GM12878 (cell line): Measurements from ENCODE around the gene IL4. TPM values are rescaled to one million over a fixed set of nuclear protein-coding genes. Genes with fewer than 3 reads are reported as not detected.

Experiments
- ATAC-seq: fragments of 200-7000 bp; cut with Tn5 transposase; 3 replicates; pipeline ENCODE4 v1.9.1; 2020; ENCODE audit warnings: mild to moderate bottlenecking, moderate library complexity
- BruUV-seq: library from RNA; stranded (reverse); fragments of 400-500 nt; replicated peaks from 2 replicates; lab custom pipeline; 2021; lab: Mats Ljungman, UMichigan
- CTCF ChIA-PET: fragments of 300-600 bp; sonication (Branson Sonifier 250); formaldehyde crosslinking; extraction: SDS; loops from one replicate; lab custom pipeline; 2021; ENCODE audit warnings: inconsistent platforms; lab: Yijun Ruan, JAX
- POLR2A ChIA-PET: fragments of 350-600 bp; formaldehyde crosslinking; extraction: SDS; loops from one replicate; lab custom pipeline; 2021; ENCODE audit warnings: inconsistent platforms; lab: Charles Lee
- RAD21 ChIA-PET: fragments of 300-600 bp; sonication (Branson Sonifier 250); formaldehyde crosslinking; loops from one replicate; lab custom pipeline; 2023; ENCODE audit warnings: antibody characterized with exemption; ENCODE audit not compliant: unreplicated experiment; lab: Charles Lee
- SMC1A ChIA-PET: fragments of 300-600 bp; sonication (Branson Sonifier 250); formaldehyde crosslinking; loops from one replicate; lab custom pipeline; 2023; ENCODE audit not compliant: unreplicated experiment, uncharacterized antibody; lab: Charles Lee
- DNase-seq: peaks from one replicate; pipeline ENCODE4 v3.0.0-alpha.2; 2011; ENCODE audit warnings: low read depth, low spot score
- FAIRE-seq: peaks from 3 replicates; lab custom pipeline; 2011; peaks lifted over from hg19 to GRCh38; lab: Jason Lieb, UNC
- H2AFZ ChIP-seq: 2 replicates; pipeline ENCODE4 v1.6.0; 2011; ENCODE audit warnings: low read depth, low read length, control low read depth; ENCODE audit not compliant: control insufficient read depth
- H3K27ac ChIP-seq: 2 replicates; pipeline ENCODE4 v1.5.1; 2011; ENCODE audit warnings: control low read depth; ENCODE audit not compliant: control insufficient read depth, insufficient read depth
- H3K27me3 ChIP-seq, 2 experiments: replicated peaks in 1 of 2; 2 replicates each; pipeline versions ENCODE4 v1.6.0 to v1.6.1; 2011; ENCODE audit warnings: low read length in 1 of 2; ENCODE audit not compliant: control insufficient read depth in 2 of 2, insufficient read depth in 2 of 2
- H3K36me3 ChIP-seq, 2 experiments: 2 replicates each; pipeline ENCODE4 v1.5.1; 2011; ENCODE audit warnings: low read length in 1 of 2; ENCODE audit not compliant: control insufficient read depth in 2 of 2, insufficient read depth in 2 of 2
- H3K4me1 ChIP-seq: 2 replicates; pipeline ENCODE4 v1.6.1; 2011; ENCODE audit warnings: mild to moderate bottlenecking, low read length, moderate library complexity, mixed read lengths; ENCODE audit not compliant: control insufficient read depth, insufficient read depth
- H3K4me2 ChIP-seq: 2 replicates; pipeline ENCODE4 v1.6.0; 2011; ENCODE audit warnings: control low read depth; ENCODE audit not compliant: control insufficient read depth, insufficient read depth
- H3K4me3 ChIP-seq: fragments of 200-600 bp; sonication (generic); 2 replicates; pipeline ENCODE4 v1.5.1; 2016
- H3K79me2 ChIP-seq: 2 replicates; pipeline ENCODE4 v1.6.0; 2011; ENCODE audit warnings: low read length; ENCODE audit not compliant: control insufficient read depth, insufficient read depth
- H3K9ac ChIP-seq: 2 replicates; pipeline ENCODE4 v1.8.0; 2011; ENCODE audit warnings: low read length, control low read depth, mixed read lengths; ENCODE audit not compliant: control insufficient read depth, insufficient read depth
- H3K9me3 ChIP-seq: replicated peaks from 3 replicates; pipeline ENCODE4 v1.5.1; 2011; ENCODE audit warnings: mild to moderate bottlenecking, low read length; ENCODE audit not compliant: control insufficient read depth, insufficient read depth
- H4K20me1 ChIP-seq: 2 replicates; pipeline ENCODE4 v1.6.0; 2011; ENCODE audit not compliant: control insufficient read depth, insufficient read depth
- ATF2 ChIP-seq: IDR thresholded peaks from 2 replicates; pipeline ENCODE4 v1.6.1; 2012; ENCODE audit warnings: low read length, inconsistent platforms
- EGR1 ChIP-seq, 2 experiments: IDR thresholded peaks; 1 replicate in 1 of 2; 2 replicates in 1 of 2; pipeline ENCODE4 v1.6.1; 2011 to 2012; ENCODE audit warnings: low read depth in 2 of 2, low read length in 2 of 2, borderline replicate concordance in 1 of 2, mild to moderate bottlenecking in 1 of 2, moderate library complexity in 1 of 2
- IKZF2 ChIP-seq, 2 experiments: fragments of 450-650 bp; IDR thresholded peaks; 2 replicates each; pipeline ENCODE4 v1.6.1; 2017; ENCODE audit warnings: mild to moderate bottlenecking in 2 of 2, moderate library complexity in 2 of 2
- KLF5 ChIP-seq: fragments of 450-650 bp; IDR thresholded peaks from 2 replicates; pipeline ENCODE4 v1.6.1; 2014; ENCODE audit warnings: mild to moderate bottlenecking; ENCODE audit not compliant: partially characterized antibody
- MEF2B ChIP-seq: fragments of 450-650 bp; IDR thresholded peaks from 2 replicates; pipeline ENCODE4 v1.6.1; 2018; ENCODE audit warnings: mild to moderate bottlenecking, moderate library complexity; ENCODE audit not compliant: partially characterized antibody, poor library complexity, severe bottlenecking
- NFYA ChIP-seq: IDR thresholded peaks from 2 replicates; pipeline ENCODE4 v1.6.1; 2011; ENCODE audit warnings: low read depth, mild to moderate bottlenecking, low read length, improper control_type of control experiment, borderline replicate concordance
- RAD21 ChIP-seq: IDR thresholded peaks from 2 replicates; pipeline ENCODE4 v1.6.1; 2011; ENCODE audit warnings: mild to moderate bottlenecking, low read depth, low read length, moderate library complexity; ENCODE audit not compliant: insufficient read depth
- REST ChIP-seq: IDR thresholded peaks from 2 replicates; pipeline ENCODE4 v1.6.1; 2012; ENCODE audit warnings: mild to moderate bottlenecking, low read depth, low read length
- SREBF1 ChIP-seq: IDR thresholded peaks from 2 replicates; pipeline ENCODE4 v1.6.1; 2012; ENCODE audit warnings: mild to moderate bottlenecking, low read length
- STAT3 ChIP-seq: IDR thresholded peaks from 2 replicates; pipeline ENCODE4 v1.6.1; 2011; ENCODE audit warnings: low read depth, low read length, improper control_type of control experiment
- YBX1 ChIP-seq: fragments of 450-650 bp; IDR thresholded peaks from 2 replicates; pipeline ENCODE4 v1.6.1; 2016; ENCODE audit warnings: antibody characterized with exemption
- WGBS: methylation state at CpG from one replicate; pipeline ENCODE4 v1.1.6; 2016; ENCODE audit warnings: low lambda C conversion rate; ENCODE audit not compliant: insufficient replicate concordance, insufficient coverage; ENCODE audit errors: missing lambda C conversion rate; 5-methylcytosine and 5-hydroxymethylcytosine counted together
- in situ Hi-C: fragments of 300-500 bp; cut with MboI; formaldehyde crosslinking; loops from 9 replicates; pipeline ENCODE4 v1.14.3; 2018; ENCODE audit warnings: mixed read lengths
- intact Hi-C: fragments of 100-400 bp; cut with micrococcal nuclease; formaldehyde crosslinking; loops from one replicate; pipeline ENCODE4 v1.14.2; 2022; ENCODE audit not compliant: unreplicated experiment
- polyA plus RNA-seq, 11 experiments: library from polyadenylated mRNA; depleted of rRNA in 4 of 11; unstranded in 6 of 11; stranded (reverse) in 5 of 11; fragments of >200 nt; fragmentation: Nextera tagmentation in 4 of 11; fragmentation: Illumina TruSeq in 1 of 11; extraction: Ambion mirVana in 4 of 11; extraction: Trizol in 1 of 11; gene quantifications; 1 replicate in 1 of 11; 2 replicates in 10 of 11; pipeline versions ENCODE4 v1.2.1 to v1.2.3, GENCODE V29; 2011 to 2016; ENCODE audit warnings: inconsistent platforms in 2 of 11, missing spikeins in 2 of 11, low read depth in 1 of 11
- total RNA-seq, 4 experiments: library from RNA; depleted of rRNA in 3 of 4; stranded (reverse); fragments of >200 nt in 3 of 4; fragmentation: Illumina TruSeq in 1 of 4; extraction: Trizol in 1 of 4; gene quantifications; 2 replicates each; pipeline versions ENCODE4 v1.2.1 to v1.2.3, GENCODE V29; 2013 to 2021
- TF ChIP-seq, protein P1 (sequence below): fragments of 450-650 bp; IDR thresholded peaks from 2 replicates; pipeline ENCODE4 v1.6.1; 2017; ENCODE audit warnings: mild to moderate bottlenecking
- TF ChIP-seq, protein P2 (sequence below): fragments of 450-650 bp; conservative IDR thresholded peaks from 2 replicates; pipeline ENCODE4 v1.6.1; 2017; ENCODE audit warnings: mild to moderate bottlenecking, moderate library complexity

Gene IL4
- total and polyA plus RNA-seq, 10 of the 15 experiments (the other 5 are each of a cell fraction or from before 2014, with no cell fraction given), result 0.20 to 0.80 (median 0.50) TPM; not detected in 7

DNA sequence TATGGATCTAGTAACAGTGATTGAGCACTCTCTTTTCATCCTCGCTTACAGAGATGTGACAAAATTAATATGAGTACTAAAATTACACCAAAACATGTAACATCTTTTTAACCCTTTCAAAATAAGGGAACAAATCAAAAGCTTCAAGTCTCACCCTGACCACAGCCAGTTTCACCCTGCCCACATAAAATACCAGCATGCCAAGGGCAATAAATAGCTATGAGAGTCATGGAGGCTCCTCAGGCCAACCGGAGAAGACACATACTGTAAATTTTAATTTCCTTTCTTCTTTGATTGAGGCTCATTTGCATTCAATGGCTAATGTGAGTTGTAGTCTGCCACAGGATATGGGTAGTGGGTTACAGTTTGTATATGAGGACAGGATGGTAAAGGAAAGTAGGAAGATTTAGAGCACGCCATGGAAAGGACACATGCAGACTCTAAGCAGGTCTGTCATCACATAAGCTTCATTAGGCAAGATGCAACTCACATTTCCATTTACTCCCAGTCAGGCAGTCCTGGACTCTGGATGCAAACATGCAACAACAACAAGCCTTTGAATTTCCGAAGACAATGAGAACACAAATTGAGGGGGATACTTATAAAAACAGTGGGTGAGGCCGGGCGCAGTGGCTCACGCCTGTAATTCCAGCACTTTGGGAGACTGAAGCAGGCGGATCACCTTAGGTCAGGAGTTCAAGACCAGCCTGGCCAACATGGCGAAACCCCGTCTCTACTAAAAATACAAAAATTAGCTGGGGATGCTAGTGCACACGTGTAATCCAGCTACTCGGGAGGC lies 11.3 kb downstream of the IL4 start:
- Histone ChIP-seq H3K9me3 (no peaks in the 10 kb centered on the region), H3K27ac (no peak overlapping the region), H3K36me3 (no peaks in the 10 kb centered on the region), H3K79me2 (no peaks in the 10 kb centered on the region), H3K4me1 (peaks cover 13% of the 10 kb centered on the region; the same call in 1 of the 2 replicates), H3K4me2 (no peak overlapping the region), H2AFZ (no peak overlapping the region), H4K20me1 (no peaks in the 10 kb centered on the region), H3K9ac (no peak overlapping the region), H3K27me3 (no peaks in the 10 kb centered on the region), H3K4me3 (no peak overlapping the region)
- ChIA-PET RAD21 (interaction anchor here (0.8 to 8.2 kb wide), 6 partner anchors 8 to 387 kb away, joined by 3 to 95 read pairs (median 4); no protein-coding TSS in a partner anchor), CTCF (interaction anchor here (0.8 to 4.4 kb wide), 6 partner anchors 9 to 24 kb away, joined by 3 to 20 read pairs (median 4); partner anchors contain the start of gene IL4), SMC1A (interaction anchor here (0.7 to 8.8 kb wide), 11 partner anchors 9 to 66 kb away, joined by 3 to 116 read pairs (median 3); partner anchors contain the start of gene IL4), POLR2A (interaction anchor here (1.0 to 8.8 kb wide), 4 partner anchors 10 to 134 kb away, joined by 3 to 79 read pairs (median 5); partner anchors contain the start of gene IL4)
- no TSS peak for BruUV-seq
- in situ Hi-C loops, result no loop called here
- no peak for FAIRE-seq
- intact Hi-C loops, result no loop called here
- peak; percentile 75 for ATAC-seq
- WGBS, result 87% methylated on average over 12 of the region's 12 CpGs
- no peak for DNase-seq
- TF ChIP-seq RAD21, result no peak
- peak; percentile 57 for TF ChIP-seq MEF2B
- no peak for TF ChIP-seq KLF5
- TF ChIP-seq, protein P1, sequence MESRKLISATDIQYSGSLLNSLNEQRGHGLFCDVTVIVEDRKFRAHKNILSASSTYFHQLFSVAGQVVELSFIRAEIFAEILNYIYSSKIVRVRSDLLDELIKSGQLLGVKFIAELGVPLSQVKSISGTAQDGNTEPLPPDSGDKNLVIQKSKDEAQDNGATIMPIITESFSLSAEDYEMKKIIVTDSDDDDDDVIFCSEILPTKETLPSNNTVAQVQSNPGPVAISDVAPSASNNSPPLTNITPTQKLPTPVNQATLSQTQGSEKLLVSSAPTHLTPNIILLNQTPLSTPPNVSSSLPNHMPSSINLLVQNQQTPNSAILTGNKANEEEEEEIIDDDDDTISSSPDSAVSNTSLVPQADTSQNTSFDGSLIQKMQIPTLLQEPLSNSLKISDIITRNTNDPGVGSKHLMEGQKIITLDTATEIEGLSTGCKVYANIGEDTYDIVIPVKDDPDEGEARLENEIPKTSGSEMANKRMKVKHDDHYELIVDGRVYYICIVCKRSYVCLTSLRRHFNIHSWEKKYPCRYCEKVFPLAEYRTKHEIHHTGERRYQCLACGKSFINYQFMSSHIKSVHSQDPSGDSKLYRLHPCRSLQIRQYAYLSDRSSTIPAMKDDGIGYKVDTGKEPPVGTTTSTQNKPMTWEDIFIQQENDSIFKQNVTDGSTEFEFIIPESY, result no peak
- TF ChIP-seq SREBF1, result no peak
- TF ChIP-seq REST, result no peak
- TF ChIP-seq EGR1 (IDR thresholded peaks at IDR 0.05; ENCODE audit: borderline replicate concordance in 1 of 2, low read depth in 2 of 2, low read length in 2 of 2), result no peak
- TF ChIP-seq STAT3, result no peak
- TF ChIP-seq NFYA, result no peak
- no peak for TF ChIP-seq YBX1
- no peak for TF ChIP-seq ATF2
- peak; percentile 49 to 55; a peak in 2 of 4 replicates for TF ChIP-seq IKZF2 (IDR thresholded peaks at IDR 0.05)
- TF ChIP-seq, protein P2, sequence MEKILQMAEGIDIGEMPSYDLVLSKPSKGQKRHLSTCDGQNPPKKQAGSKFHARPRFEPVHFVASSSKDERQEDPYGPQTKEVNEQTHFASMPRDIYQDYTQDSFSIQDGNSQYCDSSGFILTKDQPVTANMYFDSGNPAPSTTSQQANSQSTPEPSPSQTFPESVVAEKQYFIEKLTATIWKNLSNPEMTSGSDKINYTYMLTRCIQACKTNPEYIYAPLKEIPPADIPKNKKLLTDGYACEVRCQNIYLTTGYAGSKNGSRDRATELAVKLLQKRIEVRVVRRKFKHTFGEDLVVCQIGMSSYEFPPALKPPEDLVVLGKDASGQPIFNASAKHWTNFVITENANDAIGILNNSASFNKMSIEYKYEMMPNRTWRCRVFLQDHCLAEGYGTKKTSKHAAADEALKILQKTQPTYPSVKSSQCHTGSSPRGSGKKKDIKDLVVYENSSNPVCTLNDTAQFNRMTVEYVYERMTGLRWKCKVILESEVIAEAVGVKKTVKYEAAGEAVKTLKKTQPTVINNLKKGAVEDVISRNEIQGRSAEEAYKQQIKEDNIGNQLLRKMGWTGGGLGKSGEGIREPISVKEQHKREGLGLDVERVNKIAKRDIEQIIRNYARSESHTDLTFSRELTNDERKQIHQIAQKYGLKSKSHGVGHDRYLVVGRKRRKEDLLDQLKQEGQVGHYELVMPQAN, result no peak
